HG02981 (cell line): ENCODE results near the gene KLRC4.
A peak's percentile ranks its signal among the peaks of the same experiment; 100 is the strongest.
"Not testable (repeated sequence)": the region's sequence is repeated elsewhere in the genome, so short reads cannot be mapped to it uniquely, and the experiment has no call there.

ENCODE experiments used
- ATAC-seq: cut with Tn5 transposase; IDR thresholded peaks from one replicate; pipeline ENCODE4 v1.9.1; 2021; ENCODE audit warnings: mild to moderate bottlenecking, moderate library complexity; ENCODE audit not compliant: unreplicated experiment

The KLRC4 gene

GRCh38 chr12:10369557-10370415, 39.8 kb downstream of the KLRC4 start:
- ATAC-seq, result no peak

GRCh38 chr12:10368206-10369171, 41.1 kb downstream of the KLRC4 start:
- no peak for ATAC-seq

- not testable (repeated sequence) for ATAC-seq
These were observed 41.8 kb downstream of the KLRC4 start for GRCh38 chr12:10367714-10368113.

GRCh38 chr12:10366875-10367274, 42.7 kb downstream of the KLRC4 start:
- ATAC-seq, result no peak

- no peak for ATAC-seq
These were observed 43.7 kb downstream of the KLRC4 start for GRCh38 chr12:10365696-10366405.

- ATAC-seq, result peak; percentile 40
These were observed 44.5 kb downstream of the KLRC4 start for GRCh38 chr12:10364815-10365622.

GRCh38 chr12:10363914-10364814, 45.4 kb downstream of the KLRC4 start:
- ATAC-seq, result peak; percentile 81

GRCh38 chr12:10363658-10363913, 46.0 kb downstream of the KLRC4 start:
- ATAC-seq, result no peak

GRCh38 chr12:10362828-10363657, 46.5 kb downstream of the KLRC4 start:
- no peak for ATAC-seq

GRCh38 chr12:10362325-10362724, 47.2 kb downstream of the KLRC4 start:
- no peak for ATAC-seq

GRCh38 chr12:10361622-10362021, 47.9 kb downstream of the KLRC4 start:
- ATAC-seq, result no peak

- ATAC-seq, result no peak
These were observed 48.5 kb downstream of the KLRC4 start for GRCh38 chr12:10361084-10361483.

GRCh38 chr12:10358969-10359368, 50.6 kb downstream of the KLRC4 start:
- ATAC-seq, result no peak

GRCh38 chr12:10358131-10358530, 51.4 kb downstream of the KLRC4 start:
- ATAC-seq, result no peak
